Tibial nerve (tissue), 4 donors: Measurements from ENCODE around the gene S100A13. TPM values are rescaled to one million over a fixed set of nuclear protein-coding genes. Genes with fewer than 3 reads are reported as not detected.

Source experiments
- DNase-seq, 2 donors: peaks; one replicate each; pipeline ENCODE4 v3.0.0-alpha.2; 2019; ENCODE audit warnings: low spot score in 2 of 2
- H3K27ac ChIP-seq, 4 donors: fragments of 200-600 bp; sonication (generic) in 3 of 4; one replicate each; pipeline ENCODE4 v1.5.1; 2017 to 2019; ENCODE audit warnings: mild to moderate bottlenecking in 1 of 4
- H3K27me3 ChIP-seq, 2 donors: fragments of 200-600 bp; sonication (generic) in 1 of 2; one replicate each; pipeline versions ENCODE4 v1.5.1 to v1.6.0; 2017 to 2019
- H3K36me3 ChIP-seq, 3 donors: fragments of 200-600 bp; sonication (generic); one replicate each; pipeline ENCODE4 v1.5.1; 2018 to 2019
- H3K4me1 ChIP-seq, 4 donors: fragments of 200-600 bp; sonication (generic) in 3 of 4; one replicate each; pipeline ENCODE4 v1.5.1; 2017 to 2019
- H3K4me3 ChIP-seq, 4 donors: fragments of 200-600 bp; sonication (generic) in 3 of 4; one replicate each; pipeline ENCODE4 v1.5.1; 2017 to 2019; ENCODE audit warnings: mild to moderate bottlenecking in 1 of 4, moderate library complexity in 1 of 4
- H3K9me3 ChIP-seq, 4 donors: fragments of 200-600 bp; sonication (generic) in 3 of 4; one replicate each; pipeline ENCODE4 v1.5.1; 2017 to 2019
- CTCF ChIP-seq, 5 experiments: fragments of 200-600 bp in 3 of 5; fragments of 450-650 bp in 2 of 5; sonication (generic) in 3 of 5; IDR thresholded peaks; one replicate each; pipeline ENCODE4 v1.5.1; 2016 to 2019; ENCODE audit warnings: antibody characterized with exemption in 5 of 5, mild to moderate bottlenecking in 3 of 5, moderate library complexity in 2 of 5
- EP300 ChIP-seq, 2 donors: sonication (generic); formaldehyde crosslinking; IDR thresholded peaks; one replicate each; pipeline ENCODE4 v1.6.1; 2017; ENCODE audit warnings: antibody characterized with exemption in 2 of 2, mild to moderate bottlenecking in 1 of 2
- POLR2A ChIP-seq, 2 donors: fragments of 450-650 bp; IDR thresholded peaks; one replicate each; pipeline ENCODE4 v1.6.1; 2017; ENCODE audit warnings: antibody characterized with exemption in 2 of 2, mild to moderate bottlenecking in 2 of 2, moderate library complexity in 2 of 2
- WGBS, 2 donors: methylation state at CpG; one replicate each; pipeline ENCODE4 v1.1.5; 2018; 5-methylcytosine and 5-hydroxymethylcytosine counted together
- total RNA-seq, 4 donors: library from RNA; depleted of rRNA; stranded (reverse); fragments of >200 nt; gene quantifications; one replicate each; pipeline ENCODE4 v1.1.0, GENCODE V29; 2016

Gene S100A13
- total RNA-seq, 4 donors from 2014 or later = 74.4 to 151 (median 121) TPM

- H3K4me3 ChIP-seq = peak overlapping the region in 1 of 4 donors; percentile 97
- no peaks in the 10 kb centered on the region for H3K27me3 ChIP-seq
- H3K36me3 ChIP-seq = peaks cover 0 to 57% (median 18%) of the 10 kb centered on the region in 3 donors
- H3K4me1 ChIP-seq = peaks cover 0 to 54% (median 23%) of the 10 kb centered on the region in 4 donors
- TF ChIP-seq POLR2A (IDR thresholded peaks at IDR 0.05) (no peak), CTCF (IDR thresholded peaks at IDR 0.05) (no peak), EP300 (IDR thresholded peaks at IDR 0.05) (no peak)
- no peak for DNase-seq
- WGBS, 2 donors = 89 to 90% methylated on average over 7 of the region's 7 CpGs
- no peaks in the 10 kb centered on the region for H3K9me3 ChIP-seq
- peak overlapping the region in 2 of 4 donors; percentile 99 for H3K27ac ChIP-seq
These were observed 8.6 kb upstream of the S100A13 start for GRCh38 chr1:153635872-153636271.

- no peaks in the 10 kb centered on the region for H3K9me3 ChIP-seq
- peak within 1 kb of the TSS; percentile 81 to 97 (median 88) for H3K4me3 ChIP-seq
- no peaks in the 10 kb centered on the region for H3K27me3 ChIP-seq
- TF ChIP-seq POLR2A (IDR thresholded peaks at IDR 0.05) = peak; percentile 76 to 94
- TF ChIP-seq CTCF (IDR thresholded peaks at IDR 0.05) = peak in 1 of 5 experiments; percentile 54
- TF ChIP-seq EP300 (IDR thresholded peaks at IDR 0.05) = peak; percentile 95 to 97
- peak; percentile 98 to 99 for DNase-seq
- 1% methylated on average over 40 to 45 of the region's 65 CpGs for WGBS, 2 donors
- peaks cover 0 to 38% (median 12%) of the 10 kb centered on the region in 3 donors for H3K36me3 ChIP-seq
- peaks cover 0 to 59% (median 27%) of the 10 kb centered on the region in 4 donors for H3K4me1 ChIP-seq
- peak within 1 kb of the TSS; percentile 98 to 100 (median 99) for H3K27ac ChIP-seq
These were observed 6.7 kb upstream of the S100A13 start, which contains the start of gene CHTOP for GRCh38 chr1:153633754-153634665. Gene CHTOP, plus strand, starts transcription at chr1:153634066. Its CDS starts 2,523 bp downstream, at chr1:153636589.

- TF ChIP-seq POLR2A (IDR thresholded peaks at IDR 0.05) = no peak
- no peak for TF ChIP-seq CTCF (IDR thresholded peaks at IDR 0.05)
- no peak for TF ChIP-seq EP300 (IDR thresholded peaks at IDR 0.05)
- Histone ChIP-seq H3K36me3 (peaks cover 0 to 31% (median 10%) of the 10 kb centered on the region in 3 donors), H3K4me1 (peaks cover 0 to 65% (median 27%) of the 10 kb centered on the region in 4 donors), H3K27ac (peak overlapping the region; percentile 98 to 100 (median 99)), H3K4me3 (peak overlapping the region; percentile 29 to 97 (median 88)), H3K27me3 (no peaks in the 10 kb centered on the region), H3K9me3 (no peaks in the 10 kb centered on the region)
- 41% methylated on average over 18 of the region's 18 CpGs for WGBS, 2 donors
- no peak for DNase-seq
These were observed 6.0 kb upstream of the S100A13 start for GRCh38 chr1:153633161-153633753.

- 75 to 78% methylated on average over 10 of the region's 10 CpGs for WGBS, 2 donors
- peaks cover 0 to 11% (median 0%) of the 10 kb centered on the region in 3 donors for H3K36me3 ChIP-seq
- no peaks in the 10 kb centered on the region for H3K9me3 ChIP-seq
- no peaks in the 10 kb centered on the region for H3K27me3 ChIP-seq
- DNase-seq = no peak
- H3K4me3 ChIP-seq = no peak overlapping the region
- peak overlapping the region in 3 of 4 donors; percentile 2 to 90 (median 3) for H3K27ac ChIP-seq
- peaks cover 0 to 64% (median 32%) of the 10 kb centered on the region in 4 donors for H3K4me1 ChIP-seq
- TF ChIP-seq EP300 (IDR thresholded peaks at IDR 0.05) (no peak), CTCF (IDR thresholded peaks at IDR 0.05) (no peak)
These were observed 4.0 kb upstream of the S100A13 start for GRCh38 chr1:153631047-153632022.
